HepG2 (cell line): ENCODE measurements around the gene CHODL. TPM values are rescaled to one million over a fixed set of nuclear protein-coding genes. Genes with fewer than 3 reads are reported as not detected.

Source experiments
- ATAC-seq: fragments of 200-7000 bp; cut with Tn5 transposase; 3 replicates; pipeline ENCODE4 v1.9.1; 2020; ENCODE audit warnings: mild to moderate bottlenecking, moderate library complexity
- BruUV-seq: library from RNA; stranded (reverse); fragments of 400-500 nt; replicated peaks from 2 replicates; lab custom pipeline; 2021; lab: Mats Ljungman, UMichigan
- CTCF ChIA-PET: fragments of 300-600 bp; formaldehyde crosslinking; extraction: SDS; loops from one replicate; lab custom pipeline; 2021; ENCODE audit warnings: low total read pairs, inconsistent platforms, low intra/inter-chr PET ratio; lab: Yijun Ruan, JAX
- POLR2A ChIA-PET: fragments of 350-600 bp; sonication (Branson Sonifier 250); formaldehyde crosslinking; loops from one replicate; lab custom pipeline; 2020; ENCODE audit warnings: antibody characterized with exemption, inconsistent platforms; lab: Yijun Ruan, JAX
- DNase-seq: peaks from one replicate; pipeline ENCODE4 v3.0.0-alpha.2; 2015; ENCODE audit warnings: low spot score
- FAIRE-seq: peaks from 3 replicates; lab custom pipeline; 2011; peaks lifted over from hg19 to GRCh38; lab: Jason Lieb, UNC
- H2AFZ ChIP-seq: one replicate; pipeline ENCODE4 v1.6.1; 2011; ENCODE audit warnings: low read length, inconsistent platforms
- H3K27ac ChIP-seq: fragments of 300-600 bp; 3 replicates; pipeline ENCODE4 v1.8.0; 2011; ENCODE audit warnings: mixed run types, mild to moderate bottlenecking, mixed read lengths, low read length, inconsistent platforms; ENCODE audit not compliant: insufficient read depth; ENCODE audit errors: extremely low read length
- H3K27me3 ChIP-seq, 2 experiments: fragments of 200-600 bp in 1 of 2; 2 replicates in 1 of 2; 3 replicates in 1 of 2; pipeline versions ENCODE4 v1.6.0 to v1.8.0; 2011; ENCODE audit warnings: low read length in 2 of 2, mild to moderate bottlenecking in 2 of 2, moderate library complexity in 2 of 2, inconsistent platforms in 1 of 2; ENCODE audit not compliant: insufficient read depth in 2 of 2, control insufficient read depth in 1 of 2
- H3K36me3 ChIP-seq, 2 experiments: fragments of 200-600 bp in 1 of 2; replicated peaks in 1 of 2; 2 replicates in 1 of 2; 3 replicates in 1 of 2; pipeline versions ENCODE4 v1.5.1 to v1.8.0; 2011; ENCODE audit warnings: low read length in 2 of 2, inconsistent platforms in 1 of 2; ENCODE audit not compliant: insufficient read depth in 2 of 2, control insufficient read depth in 1 of 2
- H3K4me1 ChIP-seq: 2 replicates; pipeline ENCODE4 v1.5.1; 2012; ENCODE audit warnings: low read length, inconsistent platforms; ENCODE audit not compliant: insufficient read depth
- H3K4me2 ChIP-seq: 2 replicates; pipeline ENCODE4 v1.6.0; 2011; ENCODE audit warnings: low read depth, low read length, inconsistent platforms
- H3K4me3 ChIP-seq, 3 experiments: fragments of 200-600 bp in 1 of 3; sonication (generic), shearing (Covaris generic) in 1 of 3; replicated peaks in 1 of 3; 2 replicates each; pipeline ENCODE4 v1.5.1; 2011 to 2016; ENCODE audit warnings: low read length in 3 of 3, inconsistent platforms in 2 of 3, low read depth in 2 of 3, mild to moderate bottlenecking in 2 of 3, control low read depth in 1 of 3, mixed read lengths in 1 of 3; ENCODE audit not compliant: insufficient read depth in 1 of 3
- H3K79me2 ChIP-seq: one replicate; pipeline ENCODE4 v1.6.1; 2011; ENCODE audit warnings: low read length, inconsistent platforms; ENCODE audit not compliant: insufficient read depth
- H3K9ac ChIP-seq: 2 replicates; pipeline ENCODE4 v1.6.0; 2011; ENCODE audit warnings: mild to moderate bottlenecking, low read depth, low read length, inconsistent platforms; ENCODE audit not compliant: insufficient read depth
- H3K9me3 ChIP-seq: 2 replicates; pipeline ENCODE4 v1.5.1; 2012; ENCODE audit warnings: mild to moderate bottlenecking, low read length
- H4K20me1 ChIP-seq: 2 replicates; pipeline ENCODE4 v1.6.0; 2011; ENCODE audit warnings: inconsistent platforms, mild to moderate bottlenecking, low read length, moderate library complexity; ENCODE audit not compliant: insufficient read depth
- ELF3 ChIP-seq: IDR thresholded peaks from 2 replicates; pipeline ENCODE4 v1.6.1; 2016; ENCODE audit warnings: missing genetic modification reagents, missing compliant biosample characterization
- TGIF2 ChIP-seq: IDR thresholded peaks from 2 replicates; pipeline ENCODE4 v1.6.1; 2016; ENCODE audit warnings: control low read depth, missing compliant biosample characterization
- ZNF10 ChIP-seq: sonication (generic); formaldehyde crosslinking; IDR thresholded peaks from 2 replicates; pipeline ENCODE4 v1.4.0; 2020; ENCODE audit warnings: mild to moderate bottlenecking, low read depth, missing genetic modification reagents, borderline replicate concordance
- ZNF317 ChIP-seq: sonication (generic); formaldehyde crosslinking; IDR thresholded peaks from 2 replicates; pipeline ENCODE4 v1.5.0; 2020; ENCODE audit warnings: mild to moderate bottlenecking, missing genetic modification reagents
- ZNF343 ChIP-seq: sonication (generic); formaldehyde crosslinking; IDR thresholded peaks from 2 replicates; pipeline ENCODE4 v1.4.0; 2020; ENCODE audit warnings: mild to moderate bottlenecking, missing genetic modification reagents
- ZNF678 ChIP-seq: sonication (generic); formaldehyde crosslinking; IDR thresholded peaks from 2 replicates; pipeline ENCODE4 v1.4.0; 2020; ENCODE audit warnings: mild to moderate bottlenecking, missing genetic modification reagents
- WGBS: methylation state at CpG from one replicate; pipeline ENCODE4 v1.1.6; 2017; ENCODE audit warnings: low lambda C conversion rate; 5-methylcytosine and 5-hydroxymethylcytosine counted together
- in situ Hi-C: cut with HindIII; loops from 2 replicates; pipeline ENCODE4 v1.10.0; 2017; ENCODE audit warnings: low pct_unique_long_range_greater_than_20kb; ENCODE audit not compliant: extremely low pct_ligation_motif_present
- intact Hi-C: fragments of 100-400 bp; cut with micrococcal nuclease; formaldehyde crosslinking; loops from one replicate; pipeline ENCODE4 v1.10.0; 2022; ENCODE audit not compliant: unreplicated experiment
- polyA plus RNA-seq, 8 experiments: library from polyadenylated mRNA; depleted of rRNA in 3 of 8; stranded (reverse) in 7 of 8; unstranded in 1 of 8; fragments of >200 nt; fragmentation: Illumina TruSeq in 4 of 8; extraction: Trizol in 4 of 8; gene quantifications; 2 replicates each; pipeline versions ENCODE4 v1.2.1 to v1.2.3, GENCODE V29; 2011 to 2016; ENCODE audit warnings: low read depth in 4 of 8, missing spikeins in 1 of 8, mixed read lengths in 1 of 8; ENCODE audit not compliant: insufficient read depth in 1 of 8
- total RNA-seq, 5 experiments: library from RNA; depleted of rRNA; stranded (reverse); fragments of >200 nt; fragmentation: Illumina TruSeq; extraction: Trizol; gene quantifications; 2 replicates each; pipeline ENCODE4 v1.2.3, GENCODE V29; 2016; ENCODE audit warnings: low read depth in 1 of 5
- TF ChIP-seq, protein P1 (sequence below), 2 experiments: sonication (generic) in 1 of 2; formaldehyde crosslinking in 1 of 2; IDR thresholded peaks; 2 replicates each; pipeline versions ENCODE4 v1.6.1 to v1.9.0; 2014 to 2022; ENCODE audit warnings: antibody characterized with exemption in 1 of 2, borderline replicate concordance in 1 of 2, inconsistent platforms in 1 of 2, low read depth in 1 of 2, missing genetic modification reagents in 1 of 2
- TF ChIP-seq, protein P2 (sequence below): sonication (generic); formaldehyde crosslinking; IDR thresholded peaks from 2 replicates; pipeline ENCODE4 v1.4.0; 2020; ENCODE audit warnings: missing genetic modification reagents
- TF ChIP-seq, protein P3 (sequence below): sonication (generic); formaldehyde crosslinking; IDR thresholded peaks from 2 replicates; pipeline ENCODE4 v1.9.0; 2021; ENCODE audit warnings: mild to moderate bottlenecking, missing genetic modification reagents

CHODL gene
- total and polyA plus RNA-seq, 2 of the 13 experiments (the other 11 are each of a cell fraction or from before 2014, with no cell fraction given): not detected

DNA sequence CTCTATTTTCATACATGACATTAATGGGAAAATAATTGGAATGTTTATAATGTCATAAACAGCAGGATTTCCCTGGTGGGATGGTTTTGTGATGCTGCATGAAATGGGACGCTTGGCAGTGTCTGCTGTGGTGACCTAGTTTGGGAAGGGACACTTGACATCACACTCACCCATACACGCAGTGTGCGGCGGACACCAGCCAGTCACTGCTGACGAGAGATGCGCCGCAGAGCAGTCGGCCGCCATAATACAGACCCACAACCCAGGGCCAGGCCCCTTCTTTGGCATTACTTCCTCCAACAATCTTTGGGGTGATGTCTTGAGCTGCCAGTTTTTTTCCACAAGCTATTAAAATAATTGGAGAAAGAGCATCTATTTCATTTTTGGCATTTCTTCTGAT lies 49.5 kb downstream of the CHODL start (continued):
- TF ChIP-seq, protein P1, sequence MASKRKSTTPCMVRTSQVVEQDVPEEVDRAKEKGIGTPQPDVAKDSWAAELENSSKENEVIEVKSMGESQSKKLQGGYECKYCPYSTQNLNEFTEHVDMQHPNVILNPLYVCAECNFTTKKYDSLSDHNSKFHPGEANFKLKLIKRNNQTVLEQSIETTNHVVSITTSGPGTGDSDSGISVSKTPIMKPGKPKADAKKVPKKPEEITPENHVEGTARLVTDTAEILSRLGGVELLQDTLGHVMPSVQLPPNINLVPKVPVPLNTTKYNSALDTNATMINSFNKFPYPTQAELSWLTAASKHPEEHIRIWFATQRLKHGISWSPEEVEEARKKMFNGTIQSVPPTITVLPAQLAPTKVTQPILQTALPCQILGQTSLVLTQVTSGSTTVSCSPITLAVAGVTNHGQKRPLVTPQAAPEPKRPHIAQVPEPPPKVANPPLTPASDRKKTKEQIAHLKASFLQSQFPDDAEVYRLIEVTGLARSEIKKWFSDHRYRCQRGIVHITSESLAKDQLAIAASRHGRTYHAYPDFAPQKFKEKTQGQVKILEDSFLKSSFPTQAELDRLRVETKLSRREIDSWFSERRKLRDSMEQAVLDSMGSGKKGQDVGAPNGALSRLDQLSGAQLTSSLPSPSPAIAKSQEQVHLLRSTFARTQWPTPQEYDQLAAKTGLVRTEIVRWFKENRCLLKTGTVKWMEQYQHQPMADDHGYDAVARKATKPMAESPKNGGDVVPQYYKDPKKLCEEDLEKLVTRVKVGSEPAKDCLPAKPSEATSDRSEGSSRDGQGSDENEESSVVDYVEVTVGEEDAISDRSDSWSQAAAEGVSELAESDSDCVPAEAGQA (IDR thresholded peaks at IDR 0.05; ENCODE audit: low read depth): no peak
- TF ChIP-seq, protein P1 (CRISPR knock-in tag; IDR thresholded peaks at IDR 0.05; ENCODE audit: borderline replicate concordance): no peak
- TF ChIP-seq, protein P2, sequence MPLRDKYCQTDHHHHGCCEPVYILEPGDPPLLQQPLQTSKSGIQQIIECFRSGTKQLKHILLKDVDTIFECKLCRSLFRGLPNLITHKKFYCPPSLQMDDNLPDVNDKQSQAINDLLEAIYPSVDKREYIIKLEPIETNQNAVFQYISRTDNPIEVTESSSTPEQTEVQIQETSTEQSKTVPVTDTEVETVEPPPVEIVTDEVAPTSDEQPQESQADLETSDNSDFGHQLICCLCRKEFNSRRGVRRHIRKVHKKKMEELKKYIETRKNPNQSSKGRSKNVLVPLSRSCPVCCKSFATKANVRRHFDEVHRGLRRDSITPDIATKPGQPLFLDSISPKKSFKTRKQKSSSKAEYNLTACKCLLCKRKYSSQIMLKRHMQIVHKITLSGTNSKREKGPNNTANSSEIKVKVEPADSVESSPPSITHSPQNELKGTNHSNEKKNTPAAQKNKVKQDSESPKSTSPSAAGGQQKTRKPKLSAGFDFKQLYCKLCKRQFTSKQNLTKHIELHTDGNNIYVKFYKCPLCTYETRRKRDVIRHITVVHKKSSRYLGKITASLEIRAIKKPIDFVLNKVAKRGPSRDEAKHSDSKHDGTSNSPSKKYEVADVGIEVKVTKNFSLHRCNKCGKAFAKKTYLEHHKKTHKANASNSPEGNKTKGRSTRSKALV: no peak

DNA sequence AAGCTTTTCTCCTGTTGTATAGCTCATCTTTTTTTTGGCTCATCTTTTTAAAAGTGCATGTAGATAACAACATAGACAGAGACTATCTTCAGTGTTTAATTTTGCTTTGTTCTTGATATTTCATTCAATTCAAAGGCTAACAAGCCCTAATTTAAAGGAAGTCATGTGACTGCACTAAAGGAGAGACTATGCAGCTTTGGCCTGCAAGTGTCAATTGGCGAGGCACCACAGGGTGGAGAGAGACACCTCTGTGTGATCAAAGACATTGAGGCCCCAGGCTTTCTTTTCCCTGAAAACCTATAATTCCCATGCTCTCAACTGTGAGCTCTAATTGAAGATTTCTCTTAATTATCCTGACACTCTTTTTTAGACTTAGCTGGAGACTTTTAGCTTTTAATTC lies 53.6 kb downstream of the CHODL start:
- CTCF ChIA-PET: no interaction called here
- intact Hi-C loops: no loop called here
- DNase-seq (no peak), ATAC-seq (no peak), FAIRE-seq (no peak)
- Histone ChIP-seq H3K4me1 (no peaks in the 10 kb centered on the region), H3K9ac (no peak overlapping the region), H3K36me3 (no peaks in the 10 kb centered on the region), H2AFZ (no peak overlapping the region), H3K4me3 (no peak overlapping the region), H3K27ac (no peak overlapping the region), H3K9me3 (no peaks in the 10 kb centered on the region), H3K4me2 (no peak overlapping the region), H3K27me3 (no peaks in the 10 kb centered on the region), H3K79me2 (no peaks in the 10 kb centered on the region), H4K20me1 (no peaks in the 10 kb centered on the region)
- in situ Hi-C loops: no loop called here
- BruUV-seq: no TSS peak
- POLR2A ChIA-PET: no interaction called here
- WGBS: 0% methylated on average over 1 of the region's 1 CpG
- TF ChIP-seq, protein P3, sequence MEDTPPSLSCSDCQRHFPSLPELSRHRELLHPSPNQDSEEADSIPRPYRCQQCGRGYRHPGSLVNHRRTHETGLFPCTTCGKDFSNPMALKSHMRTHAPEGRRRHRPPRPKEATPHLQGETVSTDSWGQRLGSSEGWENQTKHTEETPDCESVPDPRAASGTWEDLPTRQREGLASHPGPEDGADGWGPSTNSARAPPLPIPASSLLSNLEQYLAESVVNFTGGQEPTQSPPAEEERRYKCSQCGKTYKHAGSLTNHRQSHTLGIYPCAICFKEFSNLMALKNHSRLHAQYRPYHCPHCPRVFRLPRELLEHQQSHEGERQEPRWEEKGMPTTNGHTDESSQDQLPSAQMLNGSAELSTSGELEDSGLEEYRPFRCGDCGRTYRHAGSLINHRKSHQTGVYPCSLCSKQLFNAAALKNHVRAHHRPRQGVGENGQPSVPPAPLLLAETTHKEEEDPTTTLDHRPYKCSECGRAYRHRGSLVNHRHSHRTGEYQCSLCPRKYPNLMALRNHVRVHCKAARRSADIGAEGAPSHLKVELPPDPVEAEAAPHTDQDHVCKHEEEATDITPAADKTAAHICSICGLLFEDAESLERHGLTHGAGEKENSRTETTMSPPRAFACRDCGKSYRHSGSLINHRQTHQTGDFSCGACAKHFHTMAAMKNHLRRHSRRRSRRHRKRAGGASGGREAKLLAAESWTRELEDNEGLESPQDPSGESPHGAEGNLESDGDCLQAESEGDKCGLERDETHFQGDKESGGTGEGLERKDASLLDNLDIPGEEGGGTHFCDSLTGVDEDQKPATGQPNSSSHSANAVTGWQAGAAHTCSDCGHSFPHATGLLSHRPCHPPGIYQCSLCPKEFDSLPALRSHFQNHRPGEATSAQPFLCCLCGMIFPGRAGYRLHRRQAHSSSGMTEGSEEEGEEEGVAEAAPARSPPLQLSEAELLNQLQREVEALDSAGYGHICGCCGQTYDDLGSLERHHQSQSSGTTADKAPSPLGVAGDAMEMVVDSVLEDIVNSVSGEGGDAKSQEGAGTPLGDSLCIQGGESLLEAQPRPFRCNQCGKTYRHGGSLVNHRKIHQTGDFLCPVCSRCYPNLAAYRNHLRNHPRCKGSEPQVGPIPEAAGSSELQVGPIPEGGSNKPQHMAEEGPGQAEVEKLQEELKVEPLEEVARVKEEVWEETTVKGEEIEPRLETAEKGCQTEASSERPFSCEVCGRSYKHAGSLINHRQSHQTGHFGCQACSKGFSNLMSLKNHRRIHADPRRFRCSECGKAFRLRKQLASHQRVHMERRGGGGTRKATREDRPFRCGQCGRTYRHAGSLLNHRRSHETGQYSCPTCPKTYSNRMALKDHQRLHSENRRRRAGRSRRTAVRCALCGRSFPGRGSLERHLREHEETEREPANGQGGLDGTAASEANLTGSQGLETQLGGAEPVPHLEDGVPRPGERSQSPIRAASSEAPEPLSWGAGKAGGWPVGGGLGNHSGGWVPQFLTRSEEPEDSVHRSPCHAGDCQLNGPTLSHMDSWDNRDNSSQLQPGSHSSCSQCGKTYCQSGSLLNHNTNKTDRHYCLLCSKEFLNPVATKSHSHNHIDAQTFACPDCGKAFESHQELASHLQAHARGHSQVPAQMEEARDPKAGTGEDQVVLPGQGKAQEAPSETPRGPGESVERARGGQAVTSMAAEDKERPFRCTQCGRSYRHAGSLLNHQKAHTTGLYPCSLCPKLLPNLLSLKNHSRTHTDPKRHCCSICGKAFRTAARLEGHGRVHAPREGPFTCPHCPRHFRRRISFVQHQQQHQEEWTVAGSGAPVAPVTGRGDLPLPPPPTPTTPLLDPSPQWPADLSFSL (CRISPR knock-in tag): no peak
- TF ChIP-seq ELF3 (CRISPR knock-in tag) (no peak), ZNF10 (no peak), ZNF317 (CRISPR knock-in tag) (no peak), TGIF2 (no peak), ZNF343 (no peak), ZNF678 (no peak)
